ENCODE results near the gene PERM1. TPM values are rescaled to one million over a fixed set of nuclear protein-coding genes. Genes with fewer than 3 reads are reported as not detected.

PERM1 gene
- total and polyA plus RNA-seq, 7 donors: 13.9 to 249 (median 80.3) TPM

- Histone ChIP-seq H3K4me1 (peaks cover 20% of the 10 kb centered on the region), H3K27me3 (ENCODE audit: insufficient read depth in 3 of 3, low read length in 2 of 3) (peaks cover 0 to 35% (median 5%) of the 10 kb centered on the region in 3 donors), H3K27ac (no peak within 1 kb of the TSS), H3K36me3 (ENCODE audit: insufficient read depth in 1 of 2, low read depth in 1 of 2) (peaks cover 0 to 12% of the 10 kb centered on the region in 2 donors), H3K9me3 (no peaks in the 10 kb centered on the region), H3K4me3 (peak within 1 kb of the TSS; percentile 73)
- DNase-seq: peak; percentile 22 to 53
- 11 to 14% (median 14%) methylated on average over 25 to 31 of the region's 31 CpGs for WGBS, 3 donors
- intact Hi-C loops (cut with DNase I): no loop called here
- ATAC-seq: peak; percentile 6 to 18 (median 14)
- no peak for TF ChIP-seq CTCF (IDR thresholded peaks at IDR 0.05)
These were observed 15.7 kb downstream of the PERM1 start, which contains the start of gene PLEKHN1 for GRCh38 chr1:966135-966703. PLEKHN1 (plus strand) TSS chr1:966482; CDS start chr1:966532, 50 bp downstream.

- peaks cover 0 to 12% of the 10 kb centered on the region in 2 donors for H3K36me3 ChIP-seq (ENCODE audit: insufficient read depth in 1 of 2, low read depth in 1 of 2)
- ATAC-seq (no peak), DNase-seq (peak in 1 of 2 donors; percentile 46)
- peak overlapping the region; percentile 73 for H3K4me3 ChIP-seq
- H3K4me1 ChIP-seq: peaks cover 21% of the 10 kb centered on the region
- peaks cover 0 to 34% (median 5%) of the 10 kb centered on the region in 3 donors for H3K27me3 ChIP-seq (ENCODE audit: insufficient read depth in 3 of 3, low read length in 2 of 3)
- WGBS, 3 donors: 81 to 84% (median 82%) methylated on average over 26 of the region's 26 CpGs
- H3K27ac ChIP-seq: no peak overlapping the region
- no peaks in the 10 kb centered on the region for H3K9me3 ChIP-seq
- intact Hi-C loops (cut with DNase I): no loop called here
- no peak for TF ChIP-seq CTCF (IDR thresholded peaks at IDR 0.05)
These were observed 16.3 kb downstream of the PERM1 start for GRCh38 chr1:965526-966134.

GRCh38 chr1:964691-965525 lies 17.0 kb downstream of the PERM1 start:
- WGBS, 3 donors: 90 to 92% (median 91%) methylated on average over 27 to 39 of the region's 51 CpGs
- Histone ChIP-seq H3K4me3 (no peak overlapping the region), H3K9me3 (no peaks in the 10 kb centered on the region), H3K27me3 (ENCODE audit: insufficient read depth in 3 of 3, low read length in 2 of 3) (peaks cover 0 to 27% (median 5%) of the 10 kb centered on the region in 3 donors), H3K4me1 (peaks cover 21% of the 10 kb centered on the region), H3K27ac (no peak overlapping the region), H3K36me3 (ENCODE audit: insufficient read depth in 1 of 2, low read depth in 1 of 2) (peaks cover 0 to 12% of the 10 kb centered on the region in 2 donors)
- intact Hi-C loops (cut with DNase I): no loop called here
- no peak for ATAC-seq
- peak in 1 of 2 donors; percentile 53 for DNase-seq
- no peak for TF ChIP-seq CTCF (IDR thresholded peaks at IDR 0.05)

- intact Hi-C loops (cut with DNase I): no loop called here
- peaks cover 21% of the 10 kb centered on the region for H3K4me1 ChIP-seq
- H3K36me3 ChIP-seq (ENCODE audit: insufficient read depth in 1 of 2, low read depth in 1 of 2): peaks cover 0 to 12% of the 10 kb centered on the region in 2 donors
- no peak overlapping the region for H3K4me3 ChIP-seq
- no peak for TF ChIP-seq CTCF (IDR thresholded peaks at IDR 0.05)
- no peak overlapping the region for H3K27ac ChIP-seq
- ATAC-seq (no peak), DNase-seq (no peak)
- no peaks in the 10 kb centered on the region for H3K9me3 ChIP-seq
- 89 to 93% (median 91%) methylated on average over 38 to 47 of the region's 47 CpGs for WGBS, 3 donors
- H3K27me3 ChIP-seq (ENCODE audit: insufficient read depth in 3 of 3, low read length in 2 of 3): peaks cover 0 to 27% (median 5%) of the 10 kb centered on the region in 3 donors
These were observed 18.0 kb downstream of the PERM1 start for GRCh38 chr1:963746-964525.
